DND-41 (cell line): Measurements from ENCODE around the gene CFL2.

ENCODE experiments used
- EZH2 ChIP-seq: IDR thresholded peaks from 3 replicates; pipeline ENCODE4 v1.6.1; 2012; ENCODE audit warnings: borderline replicate concordance, low read depth, mild to moderate bottlenecking, moderate library complexity, low read length, inconsistent platforms; ENCODE audit not compliant: severe bottlenecking
- TF ChIP-seq, protein P1 (sequence below): IDR thresholded peaks from 2 replicates; pipeline ENCODE4 v1.5.1; 2012; ENCODE audit warnings: borderline replicate concordance, low read length, moderate library complexity, mild to moderate bottlenecking; ENCODE audit not compliant: poor library complexity, severe bottlenecking; ENCODE audit errors: extremely low read depth

- TF ChIP-seq, protein P1, sequence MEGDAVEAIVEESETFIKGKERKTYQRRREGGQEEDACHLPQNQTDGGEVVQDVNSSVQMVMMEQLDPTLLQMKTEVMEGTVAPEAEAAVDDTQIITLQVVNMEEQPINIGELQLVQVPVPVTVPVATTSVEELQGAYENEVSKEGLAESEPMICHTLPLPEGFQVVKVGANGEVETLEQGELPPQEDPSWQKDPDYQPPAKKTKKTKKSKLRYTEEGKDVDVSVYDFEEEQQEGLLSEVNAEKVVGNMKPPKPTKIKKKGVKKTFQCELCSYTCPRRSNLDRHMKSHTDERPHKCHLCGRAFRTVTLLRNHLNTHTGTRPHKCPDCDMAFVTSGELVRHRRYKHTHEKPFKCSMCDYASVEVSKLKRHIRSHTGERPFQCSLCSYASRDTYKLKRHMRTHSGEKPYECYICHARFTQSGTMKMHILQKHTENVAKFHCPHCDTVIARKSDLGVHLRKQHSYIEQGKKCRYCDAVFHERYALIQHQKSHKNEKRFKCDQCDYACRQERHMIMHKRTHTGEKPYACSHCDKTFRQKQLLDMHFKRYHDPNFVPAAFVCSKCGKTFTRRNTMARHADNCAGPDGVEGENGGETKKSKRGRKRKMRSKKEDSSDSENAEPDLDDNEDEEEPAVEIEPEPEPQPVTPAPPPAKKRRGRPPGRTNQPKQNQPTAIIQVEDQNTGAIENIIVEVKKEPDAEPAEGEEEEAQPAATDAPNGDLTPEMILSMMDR: no peak
- TF ChIP-seq EZH2: no peak
Measured at GRCh38 chr14:34691206-34691605, 23.2 kb downstream of the CFL2 start.
